SHP77 (cell line): ENCODE data around the gene IGHMBP2.
"Not testable (repeated sequence)": the region's sequence is repeated elsewhere in the genome, so short reads cannot be mapped to it uniquely, and the experiment has no call there.

Source experiments
- DNase-seq, 2 experiments: peaks; one replicate each; lab custom pipeline; 2025; lab: John Stamatoyannopoulos, UW

IGHMBP2 gene

DNA sequence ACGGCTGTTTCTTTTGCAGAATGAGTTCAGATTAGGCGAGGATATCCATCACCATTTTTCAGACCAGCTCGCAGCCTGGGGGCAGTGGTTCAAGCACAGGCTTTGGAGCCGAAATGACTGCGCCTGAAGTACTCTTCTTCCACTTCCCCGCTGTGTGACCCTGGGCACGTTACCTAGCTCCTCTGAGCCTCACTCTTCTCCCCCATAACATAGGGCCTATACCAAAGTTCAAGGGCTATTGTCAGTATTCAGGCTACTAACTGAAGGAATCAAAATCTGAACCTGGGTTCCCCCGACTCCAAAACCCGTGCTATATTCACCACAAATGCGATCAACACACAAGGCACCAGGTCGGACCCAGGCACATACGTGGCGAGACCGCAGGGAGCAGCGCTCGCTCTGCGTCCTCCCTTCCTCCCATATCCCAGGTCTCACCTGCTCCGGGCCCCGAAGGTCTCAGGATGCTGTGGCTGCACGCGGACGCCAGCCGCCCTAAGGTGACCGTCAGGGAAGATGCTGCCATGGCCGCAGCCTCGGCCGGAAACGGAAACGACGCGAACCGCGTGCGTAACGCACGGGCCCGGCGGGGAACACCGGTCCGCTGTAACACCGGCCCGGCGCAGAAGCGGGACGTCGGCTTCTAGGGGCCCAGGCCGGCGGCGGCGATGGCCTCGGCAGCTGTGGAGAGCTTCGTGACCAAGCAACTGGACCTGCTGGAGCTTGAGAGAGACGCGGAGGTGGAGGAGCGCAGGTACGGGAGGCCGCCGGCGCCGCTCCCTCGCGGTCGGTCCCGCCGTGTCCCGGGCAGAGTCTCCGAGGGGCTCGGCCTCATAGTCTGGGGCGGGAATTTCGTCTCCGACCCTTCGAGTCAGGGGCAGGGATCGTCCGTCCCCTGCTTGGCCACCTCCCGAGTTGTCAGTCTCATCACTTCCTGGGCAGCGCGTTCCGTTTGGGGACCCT lies at the start of gene IGHMBP2, which contains the start of gene MRPL21:
Gene IGHMBP2 (plus strand): TSS at position 604 of the 960 bp plus-strand sequence. CDS start 62 bp downstream, at position 666.
Gene MRPL21 (minus strand): TSS at position 545 of the 960 bp plus-strand sequence. CDS start 22 bp downstream, at position 523.
- peak; percentile 67 to 80 for DNase-seq

DNA sequence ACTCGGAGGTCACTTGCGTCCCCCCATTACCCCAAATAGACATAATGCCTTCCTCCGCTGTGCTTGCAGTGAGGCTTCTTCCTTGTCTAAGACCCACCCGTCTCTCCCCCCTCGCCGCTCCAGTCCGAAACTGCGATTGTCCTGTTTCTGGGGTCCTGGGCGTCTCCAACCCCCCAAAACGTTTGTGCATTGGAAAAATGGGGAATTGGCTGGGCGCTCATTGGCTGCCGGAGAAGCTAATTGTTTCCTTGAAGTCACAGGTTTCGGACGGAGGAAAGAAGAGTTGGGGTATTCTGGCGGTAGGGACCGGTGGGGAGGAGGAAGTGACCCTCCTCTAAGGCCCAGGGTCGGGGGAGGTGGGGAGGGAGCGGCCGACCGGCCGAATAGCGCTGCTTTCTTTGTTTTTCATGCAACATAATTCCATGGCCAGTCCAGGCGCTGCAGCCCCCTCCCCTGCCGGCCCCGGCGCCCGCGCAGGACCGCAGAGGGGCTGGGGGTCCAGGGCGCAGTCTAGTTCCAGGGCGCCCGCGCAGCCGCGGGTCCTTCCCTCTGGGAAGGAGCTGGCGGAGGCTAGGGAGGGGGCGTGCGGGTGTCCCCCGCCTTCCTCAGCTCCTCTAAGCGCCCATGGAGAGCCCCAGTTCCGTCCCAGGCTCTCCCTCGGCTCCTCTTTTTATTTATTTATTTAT lies 49.3 kb upstream of the IGHMBP2 start:
- no peak for DNase-seq

DNA sequence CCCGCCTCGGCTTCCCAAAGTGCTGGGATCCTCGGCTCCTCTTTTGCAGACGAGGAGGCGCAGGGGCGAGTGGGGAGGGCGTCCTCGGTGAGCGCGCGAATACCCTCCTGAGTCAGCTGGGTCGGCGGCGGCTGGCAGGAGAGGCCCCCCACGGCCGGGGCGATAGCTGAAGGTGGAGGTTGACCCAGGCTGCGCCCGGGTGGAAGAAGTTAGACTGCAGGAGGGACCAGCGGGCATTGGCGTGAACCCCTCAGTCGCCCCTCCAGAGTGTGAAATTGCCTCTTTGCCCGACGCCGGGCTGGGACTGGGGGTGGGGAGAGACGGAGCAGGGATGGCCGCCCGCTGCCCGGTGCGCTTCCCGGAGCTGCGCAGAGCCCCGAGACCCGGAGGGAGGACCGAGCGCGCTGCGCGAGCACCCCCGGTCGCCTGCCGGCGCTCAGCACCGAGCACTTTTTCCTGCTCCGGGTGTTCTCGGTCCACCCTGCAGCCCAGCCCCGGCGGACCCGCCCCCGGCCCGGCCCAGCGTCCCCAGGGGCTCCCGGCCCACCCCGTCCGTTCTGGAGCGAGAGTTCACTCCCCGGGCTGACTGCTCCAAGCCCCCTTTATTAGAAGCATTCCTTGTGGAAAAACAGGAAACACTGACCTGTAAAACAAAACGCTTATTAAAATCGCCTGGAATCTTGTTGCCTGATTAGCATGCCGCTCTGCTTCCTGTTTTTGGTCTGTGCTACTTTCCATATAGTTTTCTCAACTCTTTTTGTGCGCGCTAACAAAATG lies 48.3 kb upstream of the IGHMBP2 start:
- no peak for DNase-seq

DNA sequence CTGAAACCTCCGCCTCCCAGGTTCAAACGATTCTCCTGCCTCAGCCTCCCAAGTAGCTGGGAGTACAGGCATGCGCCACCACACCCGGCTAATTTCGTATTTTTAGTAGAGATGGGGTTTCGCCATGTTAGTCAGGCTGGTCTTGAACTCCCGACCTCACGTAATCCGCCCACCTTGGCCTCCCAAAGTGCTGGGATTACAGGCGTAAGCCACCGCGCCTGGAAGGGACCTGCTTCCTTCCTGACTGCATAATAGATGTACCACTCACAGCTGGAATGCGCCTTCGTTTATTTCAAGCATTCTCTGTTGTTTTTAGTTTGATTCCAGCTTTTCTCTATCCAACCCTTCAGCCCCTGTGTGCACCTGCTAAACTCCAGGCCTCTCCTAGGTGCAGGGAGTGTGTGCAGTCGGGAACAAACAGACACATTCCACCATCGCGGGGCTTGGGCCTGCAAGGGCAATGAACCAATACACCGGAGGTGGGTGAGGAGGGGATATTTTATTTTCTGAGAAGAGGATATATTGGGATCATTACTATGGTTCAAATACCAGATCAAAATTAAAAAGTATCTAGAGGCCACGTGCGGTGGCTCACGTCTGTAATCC lies 47.2 kb upstream of the IGHMBP2 start:
- not testable (repeated sequence) for DNase-seq

DNA sequence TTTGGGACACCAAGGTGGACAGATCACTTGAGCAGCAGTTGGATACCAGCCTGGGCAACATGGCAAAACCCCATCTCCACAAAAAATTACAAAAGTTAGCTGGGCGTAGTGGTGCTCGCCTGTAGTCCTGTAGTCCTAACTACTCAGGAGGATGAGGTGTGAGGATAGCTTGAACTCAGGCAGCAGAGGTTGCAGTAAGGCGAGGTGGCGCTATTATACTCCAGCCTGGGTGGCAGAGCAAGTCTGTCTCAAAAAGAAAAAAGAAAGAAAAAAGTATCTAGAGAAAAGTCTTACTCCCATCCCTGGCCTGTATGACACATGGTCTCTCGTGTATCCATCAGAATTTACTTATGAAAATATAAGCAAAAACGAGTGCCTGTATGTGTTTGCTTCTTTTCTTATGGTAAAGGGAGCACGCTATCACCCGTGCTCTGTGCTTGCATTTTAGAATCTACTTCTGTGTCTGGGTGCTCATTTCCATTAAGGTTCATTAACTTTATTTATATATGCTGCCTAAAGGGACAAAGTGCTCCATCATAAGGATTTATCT lies 46.6 kb upstream of the IGHMBP2 start:
- DNase-seq: no peak

DNA sequence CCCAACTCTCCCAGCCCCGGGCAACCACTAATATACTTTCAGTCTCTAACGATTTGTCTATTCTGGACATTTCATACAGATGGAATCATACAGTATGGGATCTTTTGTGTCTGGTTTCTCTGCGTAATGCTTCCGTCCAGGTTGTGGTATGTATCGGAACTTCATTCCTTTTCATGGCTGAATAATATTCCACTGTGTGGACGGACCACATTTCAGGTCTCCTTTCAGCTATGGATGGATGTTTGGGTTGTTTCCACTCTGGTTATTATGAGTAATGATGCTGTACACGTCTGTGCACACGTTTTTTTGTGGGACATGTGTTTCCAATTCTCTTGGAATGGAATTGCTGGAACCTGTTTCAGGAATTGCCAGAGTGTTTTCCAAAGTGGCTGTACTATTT lies 44.6 kb upstream of the IGHMBP2 start:
- no peak for DNase-seq

DNA sequence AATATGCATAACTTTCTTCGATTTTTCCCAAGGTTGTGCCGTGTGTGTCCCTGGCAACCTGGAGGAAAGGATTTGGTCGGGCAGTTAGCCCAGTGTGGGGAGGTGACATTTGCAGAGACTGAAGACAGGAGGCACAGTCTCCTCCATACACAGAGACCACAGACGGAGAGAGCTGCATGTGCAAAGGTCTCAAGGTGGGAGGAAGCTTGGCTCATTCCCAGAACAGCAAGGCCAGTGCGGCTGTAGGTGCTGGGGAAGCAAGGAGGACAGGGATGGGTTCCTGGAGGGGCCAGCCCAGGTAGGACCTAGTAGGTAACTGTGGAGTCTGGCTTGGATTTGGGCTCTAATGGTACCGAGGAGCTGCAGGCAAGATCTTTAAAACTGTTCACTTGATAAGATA lies 41.3 kb upstream of the IGHMBP2 start:
- DNase-seq: no peak

DNA sequence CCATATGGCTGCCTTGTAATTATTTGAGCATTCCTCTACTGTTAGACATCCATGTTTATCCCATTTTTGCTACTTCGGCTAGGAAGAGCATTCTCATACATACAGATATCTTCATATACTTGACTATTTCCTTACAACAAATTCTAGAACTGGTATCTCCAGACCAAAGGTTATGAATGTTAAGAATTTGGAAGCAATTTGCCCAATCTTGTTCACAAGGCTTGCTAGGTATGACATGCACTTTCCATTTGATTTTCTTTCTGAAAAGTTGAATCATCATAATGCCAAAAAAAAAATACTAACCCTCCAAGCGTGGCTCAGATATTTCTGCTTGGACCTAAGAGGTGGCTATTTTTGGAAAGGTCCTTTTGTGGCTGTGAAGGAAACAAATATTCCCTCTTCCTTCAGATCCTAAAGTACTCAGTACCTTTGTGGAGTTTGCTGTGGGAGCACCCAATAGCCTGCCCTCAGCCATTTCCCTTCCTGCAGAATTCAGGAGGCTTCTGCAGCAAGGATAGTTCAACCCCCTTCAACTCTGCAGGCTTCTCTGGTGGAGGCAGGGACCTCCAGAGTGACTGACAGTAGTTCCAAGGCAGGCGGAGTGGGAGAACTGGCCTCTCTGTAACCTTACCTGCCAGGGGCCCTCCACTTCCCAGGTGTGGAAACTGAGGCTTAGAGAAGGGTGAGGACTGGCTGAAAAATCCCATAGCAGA lies 40.0 kb upstream of the IGHMBP2 start:
- DNase-seq: no peak

DNA sequence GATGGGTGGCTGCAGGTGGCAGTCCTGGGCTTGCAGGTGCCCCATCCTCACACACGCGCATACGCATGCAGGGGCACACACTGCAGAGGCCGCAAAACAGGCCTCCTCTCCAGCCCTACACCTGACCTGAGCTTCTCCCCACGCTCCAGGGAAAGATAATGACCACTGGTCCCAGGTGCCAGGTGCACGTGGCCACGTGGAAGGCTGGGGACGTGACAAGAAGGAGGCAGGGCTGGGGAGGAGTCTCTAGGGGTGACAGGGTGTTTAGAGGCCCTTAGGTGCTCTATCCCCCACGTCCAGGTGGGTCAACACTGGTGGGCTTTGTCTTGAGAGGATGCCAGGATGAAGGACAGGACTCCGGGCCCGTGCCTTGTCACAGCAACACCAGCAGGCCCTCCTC lies 38.5 kb upstream of the IGHMBP2 start:
- no peak for DNase-seq

DNA sequence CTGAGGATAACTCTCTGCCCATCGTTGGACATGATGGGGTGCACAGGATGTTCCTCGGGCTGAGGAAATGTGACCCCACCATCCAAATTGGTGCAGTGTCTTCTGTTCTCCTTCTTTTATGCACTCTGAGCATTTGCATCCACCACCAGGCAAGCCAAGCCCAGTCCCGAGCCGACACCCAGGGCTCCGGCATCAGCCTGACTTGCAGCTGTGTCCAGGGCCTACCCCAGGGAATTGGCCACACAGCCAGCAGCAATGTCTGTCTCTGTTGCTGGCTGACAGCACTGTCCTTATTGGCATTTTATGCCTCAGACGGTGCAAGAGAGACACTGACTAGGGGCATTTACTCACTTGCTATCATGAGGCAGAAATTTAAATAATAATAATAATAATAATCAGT lies 36.6 kb upstream of the IGHMBP2 start:
- no peak for DNase-seq

DNA sequence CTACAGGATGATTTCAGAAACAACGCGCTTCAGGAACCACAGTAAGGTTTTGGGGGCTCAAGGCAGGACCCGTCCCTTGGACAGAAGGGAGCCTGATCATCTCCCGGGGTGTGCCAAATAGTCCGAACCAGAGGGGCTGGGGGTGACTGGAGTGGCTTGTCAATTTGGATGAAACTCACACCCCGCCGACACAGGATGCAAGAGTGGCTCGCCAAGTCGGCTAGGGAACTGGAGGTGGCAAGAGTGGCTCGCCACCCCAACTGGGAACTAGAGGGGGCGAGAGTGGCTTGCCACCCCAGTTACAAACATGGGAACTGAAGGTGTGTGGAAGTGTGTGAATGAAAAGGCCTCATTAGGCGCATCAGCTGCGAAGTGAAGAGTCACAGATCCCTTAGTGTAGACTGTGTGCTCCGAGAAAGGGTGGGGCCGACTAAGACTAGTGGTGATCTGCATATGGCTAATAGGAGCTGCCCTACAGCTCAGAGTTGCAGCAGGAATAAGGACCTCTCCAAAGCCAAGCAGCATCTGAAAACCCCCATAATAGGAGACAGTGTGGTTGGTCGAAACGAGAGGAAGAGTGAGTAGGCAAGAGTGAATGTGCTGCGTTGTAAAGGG lies 35.4 kb upstream of the IGHMBP2 start:
- no peak for DNase-seq

DNA sequence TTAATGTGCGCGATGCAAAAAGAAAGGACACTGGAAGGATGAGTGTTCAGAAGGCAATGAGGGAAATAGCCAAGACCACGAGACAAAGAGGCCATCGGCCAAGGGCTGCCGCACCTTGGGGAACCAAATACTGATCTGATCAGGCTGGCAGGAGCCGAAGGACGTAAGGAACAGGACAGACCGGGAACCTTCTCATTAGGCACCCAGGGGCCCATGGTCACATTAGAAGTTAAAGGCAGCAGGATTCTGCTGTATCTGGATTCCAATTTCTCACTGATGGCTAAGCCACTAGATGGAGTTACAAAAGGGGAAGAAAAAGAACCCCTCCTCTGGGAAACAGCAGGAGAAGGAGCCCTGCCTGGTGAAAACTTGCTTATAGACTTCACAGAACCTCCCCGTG lies 33.2 kb upstream of the IGHMBP2 start:
- DNase-seq: no peak

DNA sequence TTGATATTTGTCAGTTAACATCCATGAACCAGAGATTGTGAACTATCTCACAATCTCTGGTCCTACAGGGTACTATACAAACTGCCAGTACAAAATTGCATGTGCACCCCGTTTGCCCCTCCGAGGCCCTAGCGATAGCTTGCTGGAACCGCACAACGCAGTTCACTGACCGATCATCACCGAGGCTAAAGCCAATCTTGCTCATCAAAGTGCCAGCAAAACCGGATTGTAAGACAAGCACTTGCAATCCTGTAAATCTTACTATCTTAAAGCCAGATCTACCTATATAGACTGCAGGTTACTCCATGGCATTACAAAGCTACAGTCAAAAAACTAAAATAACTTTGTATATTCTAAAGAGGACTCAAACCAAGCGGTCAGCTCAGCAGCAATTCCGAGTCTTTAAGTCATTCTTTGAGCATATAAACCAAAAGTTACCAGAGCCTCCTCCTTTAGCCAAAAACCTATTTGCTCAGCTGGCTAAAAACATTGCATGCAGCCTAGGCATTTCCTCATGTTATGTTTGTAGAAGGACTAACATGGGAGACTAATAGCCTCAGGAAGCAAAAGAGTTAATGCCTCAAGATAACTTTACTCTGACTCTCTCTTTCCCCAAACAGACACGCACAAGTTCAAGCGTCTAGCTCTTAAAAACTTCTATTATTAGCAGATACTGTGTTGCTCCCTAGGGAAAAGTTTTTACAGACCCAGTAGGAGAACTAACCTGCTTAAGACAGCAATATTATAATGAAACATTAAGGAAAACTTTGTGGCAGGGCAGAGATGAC lies 31.3 kb upstream of the IGHMBP2 start:
- DNase-seq: no peak

DNA sequence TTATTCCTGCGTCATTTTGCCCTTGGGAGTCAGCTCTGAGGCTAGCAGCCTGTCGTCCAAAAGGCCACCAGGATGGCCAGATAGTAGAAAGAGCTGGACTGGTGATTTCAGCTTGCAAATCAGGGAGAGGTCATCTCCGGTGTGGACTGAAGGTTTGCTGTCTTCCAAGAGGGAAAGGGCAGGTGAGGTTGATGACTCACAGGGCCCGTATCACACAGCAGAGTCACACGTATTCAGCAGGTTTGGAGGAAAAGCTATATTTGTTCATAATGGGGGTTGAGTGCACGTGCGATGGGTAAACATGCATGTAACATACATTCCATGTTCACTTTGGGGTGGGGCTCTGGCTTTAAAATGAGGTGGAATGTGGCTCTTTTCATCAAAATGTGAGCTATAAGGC lies 25.7 kb upstream of the IGHMBP2 start:
- DNase-seq: no peak

DNA sequence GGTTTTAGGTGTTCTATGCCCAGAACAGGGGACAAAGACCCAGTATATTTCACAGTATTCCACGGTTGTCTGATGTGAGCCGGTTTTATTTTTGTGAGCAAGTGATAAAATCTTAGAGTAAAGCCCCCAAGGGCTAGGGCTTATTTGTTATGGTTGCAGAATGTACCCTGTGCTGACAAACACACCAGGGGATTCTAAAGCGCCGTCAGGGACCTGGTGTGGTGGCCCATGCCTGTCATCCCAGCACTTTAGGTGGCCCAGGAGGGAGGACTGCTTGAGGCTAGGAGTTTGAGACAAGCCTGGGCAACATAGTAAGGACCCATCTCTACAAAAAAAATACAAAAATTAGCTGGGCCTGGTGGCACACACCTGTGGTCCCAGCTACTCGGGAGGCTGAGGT lies 22.8 kb upstream of the IGHMBP2 start:
- DNase-seq: no peak

DNA sequence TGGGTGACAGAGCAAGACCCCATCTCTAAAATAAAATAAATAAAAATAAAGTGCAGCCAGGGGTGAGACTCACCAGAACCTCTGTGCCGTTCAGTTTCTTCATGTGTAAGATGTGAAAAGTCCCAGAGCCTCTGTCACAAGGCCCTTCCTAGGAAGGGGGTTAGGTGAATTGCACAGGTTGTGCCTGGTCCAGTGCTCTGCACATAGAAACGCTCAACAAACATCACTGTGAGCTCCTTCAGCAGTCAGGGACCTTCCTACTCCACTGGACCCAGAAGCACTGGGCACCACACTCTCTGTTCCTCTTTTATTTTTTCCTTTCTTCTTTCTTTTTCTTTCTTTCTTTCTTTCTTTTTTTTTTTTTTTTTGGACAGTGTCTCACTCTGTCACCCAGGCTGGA lies 22.4 kb upstream of the IGHMBP2 start:
- DNase-seq: no peak

DNA sequence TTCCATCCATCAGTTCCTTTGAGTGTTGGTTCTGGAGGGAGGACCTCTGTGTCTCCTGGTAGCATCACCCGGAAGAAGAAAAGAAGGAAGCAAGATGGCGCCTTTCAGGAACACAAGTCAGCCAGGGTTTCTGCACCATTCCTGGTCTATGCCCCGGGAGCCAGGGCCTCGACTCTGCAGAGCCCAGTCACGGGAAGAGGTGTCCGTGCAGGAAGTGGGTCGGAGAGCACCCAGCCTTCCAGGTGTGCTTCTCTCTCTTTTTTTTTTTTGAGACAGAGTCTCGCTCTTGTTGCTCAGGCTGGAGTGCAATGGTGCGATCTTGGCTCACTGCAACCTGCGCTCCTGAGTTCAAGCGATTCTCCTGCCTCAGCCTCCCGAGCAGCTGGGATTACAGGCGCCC lies 21.3 kb upstream of the IGHMBP2 start:
- no peak for DNase-seq

DNA sequence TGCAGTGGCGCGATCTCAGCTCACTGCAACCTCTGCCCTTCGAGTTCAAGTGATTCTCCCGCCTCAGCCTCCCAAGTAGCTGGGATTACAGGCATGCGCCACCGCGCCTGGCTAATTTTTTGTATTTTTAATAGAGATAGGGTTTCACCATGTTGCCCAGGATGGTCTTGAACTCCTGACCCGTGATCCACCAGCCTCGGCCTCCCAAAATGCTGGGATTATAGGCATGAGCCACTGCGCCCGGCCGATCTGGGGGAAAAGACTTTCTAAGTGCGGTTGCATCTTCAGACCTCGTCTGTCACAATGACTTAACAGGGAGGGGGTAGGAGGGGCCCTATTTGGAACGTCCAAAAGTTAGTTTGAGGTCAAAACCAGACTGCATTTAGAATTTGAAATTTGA lies 18.9 kb upstream of the IGHMBP2 start:
- not testable (repeated sequence) for DNase-seq

DNA sequence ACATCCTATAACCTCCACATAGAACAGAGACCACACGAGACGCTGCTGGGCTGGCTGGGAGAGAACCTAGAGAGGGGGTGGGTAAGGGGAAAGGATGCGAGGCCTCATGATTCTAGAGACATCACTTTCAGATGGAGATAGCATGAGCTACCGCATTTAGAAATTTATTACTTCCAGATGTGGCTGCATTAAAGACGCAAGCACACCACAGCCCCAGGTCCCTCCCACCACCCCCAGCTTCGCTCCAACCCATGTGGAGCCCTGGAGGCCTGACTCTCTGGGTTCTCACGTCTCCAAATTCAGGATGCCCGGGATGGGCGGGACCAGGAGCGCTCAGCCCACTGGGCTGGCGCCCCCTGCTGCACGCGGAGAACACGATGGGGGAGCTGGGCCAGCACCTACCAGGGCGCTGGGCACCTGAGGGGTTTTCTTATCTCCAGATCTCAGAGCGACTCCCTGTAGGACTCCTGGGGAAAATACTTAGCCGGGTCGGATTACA lies 13.7 kb upstream of the IGHMBP2 start:
- DNase-seq: no peak
